SHP77 (cell line): ENCODE measurements around the gene VOPP1.

Experiments used
- DNase-seq, 2 experiments: peaks; one replicate each; lab custom pipeline; 2025; lab: John Stamatoyannopoulos, UW

The VOPP1 gene

GRCh38 chr7:55432939-55433784 lies 139.1 kb downstream of the VOPP1 start:
- peak; percentile 55 to 78 for DNase-seq

GRCh38 chr7:55432506-55432905 lies 139.8 kb downstream of the VOPP1 start:
- no peak for DNase-seq

- no peak for DNase-seq
These were observed 140.4 kb downstream of the VOPP1 start for GRCh38 chr7:55431898-55432297.

GRCh38 chr7:55429835-55430499 lies 142.3 kb downstream of the VOPP1 start:
- DNase-seq: peak in 1 of 2 experiments; percentile 6

GRCh38 chr7:55427800-55428199 lies 144.5 kb downstream of the VOPP1 start:
- peak; percentile 45 to 63 for DNase-seq

- no peak for DNase-seq
These were observed 145.0 kb downstream of the VOPP1 start for GRCh38 chr7:55427342-55427741.

GRCh38 chr7:55426676-55427075 lies 145.6 kb downstream of the VOPP1 start:
- no peak for DNase-seq

- no peak for DNase-seq
These were observed 147.1 kb downstream of the VOPP1 start for GRCh38 chr7:55425141-55425752.

- no peak for DNase-seq
These were observed 148.4 kb downstream of the VOPP1 start for GRCh38 chr7:55423891-55424290.

- no peak for DNase-seq
These were observed 149.0 kb downstream of the VOPP1 start for GRCh38 chr7:55423277-55423711.
